ENCODE measurements around the gene CALML5.
A peak's percentile ranks its signal among the peaks of the same experiment; 100 is the strongest.

The CALML5 gene

GRCh38 chr10:5514226-5514850 lies 15.0 kb upstream of the CALML5 start:
- no peak for DNase-seq

- DNase-seq = no peak
Measured at GRCh38 chr10:5512881-5513612, 13.7 kb upstream of the CALML5 start.

GRCh38 chr10:5512331-5512730 lies 13.0 kb upstream of the CALML5 start:
- DNase-seq = no peak

- no peak for DNase-seq
Measured at GRCh38 chr10:5511885-5512280, 12.5 kb upstream of the CALML5 start.

- DNase-seq = no peak
Measured at GRCh38 chr10:5511231-5511884, 12.0 kb upstream of the CALML5 start.

- DNase-seq = peak; percentile 11
Measured at GRCh38 chr10:5510281-5511072, 11.1 kb upstream of the CALML5 start.

GRCh38 chr10:5509691-5510090 lies 10.3 kb upstream of the CALML5 start:
- DNase-seq = no peak

- DNase-seq = no peak
Measured at GRCh38 chr10:5509236-5509635, 9.9 kb upstream of the CALML5 start.

- DNase-seq = no peak
Measured at GRCh38 chr10:5508786-5509185, 9.4 kb upstream of the CALML5 start.

GRCh38 chr10:5508161-5508604 lies 8.8 kb upstream of the CALML5 start:
- no peak for DNase-seq

- DNase-seq = no peak
Measured at GRCh38 chr10:5507649-5508131, 8.3 kb upstream of the CALML5 start.

GRCh38 chr10:5506751-5507648 lies 7.6 kb upstream of the CALML5 start:
- no peak for DNase-seq

- DNase-seq = no peak
Measured at GRCh38 chr10:5506246-5506645, 6.9 kb upstream of the CALML5 start.

- DNase-seq = no peak
Measured at GRCh38 chr10:5504146-5505072, 5.0 kb upstream of the CALML5 start.

GRCh38 chr10:5503477-5503835 lies 4.1 kb upstream of the CALML5 start:
- DNase-seq = no peak

GRCh38 chr10:5502571-5503476 lies 3.5 kb upstream of the CALML5 start:
- no peak for DNase-seq

- no peak for DNase-seq
Measured at GRCh38 chr10:5502061-5502521, 2.7 kb upstream of the CALML5 start.

GRCh38 chr10:5500910-5501309 lies 1.5 kb upstream of the CALML5 start:
- no peak for DNase-seq

- no peak for DNase-seq
Measured at GRCh38 chr10:5500162-5500670, 846 bp upstream of the CALML5 start.

All from fibroblast of upper back skin (primary cell).